Brain microvascular endothelial cell (primary cell): Measurements from ENCODE around the gene ADAMTSL1.

ENCODE experiments used
- DNase-seq: peaks from one replicate; pipeline ENCODE4 v3.0.0-alpha.2; 2020
- H3K27ac ChIP-seq: fragments of 250-450 bp; sonication (Bioruptor Pico); 2 replicates; pipeline ENCODE4 v1.5.1; 2020; ENCODE audit warnings: mild to moderate bottlenecking, moderate library complexity
- H3K27me3 ChIP-seq: fragments of 250-450 bp; sonication (Bioruptor Pico); replicated peaks from 2 replicates; pipeline ENCODE4 v1.5.1; 2020; ENCODE audit warnings: mild to moderate bottlenecking
- H3K36me3 ChIP-seq: fragments of 250-450 bp; sonication (Bioruptor Pico); replicated peaks from 2 replicates; pipeline ENCODE4 v1.5.1; 2020; ENCODE audit warnings: mild to moderate bottlenecking
- H3K4me3 ChIP-seq: 2 replicates; pipeline ENCODE4 v1.5.1; 2011; ENCODE audit warnings: low read depth, mild to moderate bottlenecking, control low read depth, low read length, moderate library complexity
- in situ Hi-C: cut with HindIII; loops from 2 replicates; pipeline ENCODE4 v1.10.0; 2017; ENCODE audit warnings: low sequenced_read_pairs, low pct_ligation_motif_present
- TF ChIP-seq, protein P1 (sequence below): IDR thresholded peaks from 2 replicates; pipeline ENCODE4 v1.5.1; 2011; ENCODE audit warnings: low read depth, mild to moderate bottlenecking, moderate library complexity, low read length, control low read depth, inconsistent platforms; ENCODE audit errors: missing control alignments

ADAMTSL1 gene

DNA sequence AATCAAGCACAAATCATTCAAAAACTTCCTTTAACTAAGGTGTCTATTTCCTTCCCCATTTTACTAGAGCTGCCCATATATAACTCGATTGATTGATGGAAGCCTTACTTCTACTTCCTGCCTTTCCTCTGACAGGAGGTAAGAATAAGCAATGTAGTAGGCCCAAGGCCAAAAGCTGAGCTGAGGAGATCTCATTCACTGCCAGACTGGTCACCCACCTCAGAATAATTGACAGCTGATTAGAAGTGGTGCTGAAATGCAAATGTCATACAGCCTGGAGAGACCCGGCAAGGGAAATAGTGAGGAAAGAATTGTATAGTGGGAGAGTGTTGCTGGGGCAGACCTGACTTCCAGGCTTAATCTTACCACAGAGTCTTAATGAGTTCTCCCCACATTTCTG, 319.2 kb downstream of the ADAMTSL1 start:
- Histone ChIP-seq H3K4me3 (no peak overlapping the region), H3K27ac (no peak overlapping the region), H3K27me3 (no peaks in the 10 kb centered on the region), H3K36me3 (peaks cover 5% of the 10 kb centered on the region)
- in situ Hi-C loops: no loop called here
- DNase-seq: no peak
- TF ChIP-seq, protein P1, sequence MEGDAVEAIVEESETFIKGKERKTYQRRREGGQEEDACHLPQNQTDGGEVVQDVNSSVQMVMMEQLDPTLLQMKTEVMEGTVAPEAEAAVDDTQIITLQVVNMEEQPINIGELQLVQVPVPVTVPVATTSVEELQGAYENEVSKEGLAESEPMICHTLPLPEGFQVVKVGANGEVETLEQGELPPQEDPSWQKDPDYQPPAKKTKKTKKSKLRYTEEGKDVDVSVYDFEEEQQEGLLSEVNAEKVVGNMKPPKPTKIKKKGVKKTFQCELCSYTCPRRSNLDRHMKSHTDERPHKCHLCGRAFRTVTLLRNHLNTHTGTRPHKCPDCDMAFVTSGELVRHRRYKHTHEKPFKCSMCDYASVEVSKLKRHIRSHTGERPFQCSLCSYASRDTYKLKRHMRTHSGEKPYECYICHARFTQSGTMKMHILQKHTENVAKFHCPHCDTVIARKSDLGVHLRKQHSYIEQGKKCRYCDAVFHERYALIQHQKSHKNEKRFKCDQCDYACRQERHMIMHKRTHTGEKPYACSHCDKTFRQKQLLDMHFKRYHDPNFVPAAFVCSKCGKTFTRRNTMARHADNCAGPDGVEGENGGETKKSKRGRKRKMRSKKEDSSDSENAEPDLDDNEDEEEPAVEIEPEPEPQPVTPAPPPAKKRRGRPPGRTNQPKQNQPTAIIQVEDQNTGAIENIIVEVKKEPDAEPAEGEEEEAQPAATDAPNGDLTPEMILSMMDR: no peak

DNA sequence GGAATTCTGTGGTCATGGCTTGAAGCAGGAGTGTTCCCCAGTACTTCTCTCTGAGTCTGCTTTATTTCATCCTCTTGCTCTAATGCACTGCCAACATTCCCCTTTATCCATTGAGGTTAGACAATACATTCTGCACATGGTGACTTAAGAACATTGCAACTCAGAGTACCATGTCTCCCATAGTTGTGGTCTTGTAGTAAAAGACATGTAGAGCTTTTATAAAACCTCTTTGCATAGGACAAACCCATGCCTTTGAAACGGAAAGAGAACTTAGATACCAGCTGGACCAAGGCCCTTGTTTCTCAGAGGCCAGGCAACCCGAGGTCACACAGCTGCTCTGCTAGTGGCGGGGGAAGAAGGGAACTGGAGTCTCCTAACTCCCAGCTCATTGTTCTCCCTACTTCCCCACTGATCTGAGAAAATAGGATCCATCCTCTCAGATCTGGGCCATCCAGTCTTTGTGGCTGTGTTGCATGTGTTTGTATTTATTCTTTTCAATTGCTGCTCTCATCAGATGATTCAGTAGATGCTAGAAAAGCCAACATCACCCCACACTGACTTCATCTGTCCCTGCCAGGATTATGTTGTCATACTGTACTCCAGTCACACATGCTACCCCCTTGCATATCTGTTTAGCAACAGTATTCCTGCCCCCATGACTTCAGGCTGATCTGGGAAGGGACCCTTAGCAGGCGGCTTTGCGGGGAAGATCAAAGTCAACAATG, 322.2 kb downstream of the ADAMTSL1 start:
- TF ChIP-seq, protein P1: no peak
- DNase-seq: peak; percentile 40
- no peak overlapping the region for H3K4me3 ChIP-seq
- in situ Hi-C loops: no loop called here
- no peaks in the 10 kb centered on the region for H3K27me3 ChIP-seq
- peak overlapping the region; percentile 9 for H3K27ac ChIP-seq
- peaks cover 5% of the 10 kb centered on the region for H3K36me3 ChIP-seq

DNA sequence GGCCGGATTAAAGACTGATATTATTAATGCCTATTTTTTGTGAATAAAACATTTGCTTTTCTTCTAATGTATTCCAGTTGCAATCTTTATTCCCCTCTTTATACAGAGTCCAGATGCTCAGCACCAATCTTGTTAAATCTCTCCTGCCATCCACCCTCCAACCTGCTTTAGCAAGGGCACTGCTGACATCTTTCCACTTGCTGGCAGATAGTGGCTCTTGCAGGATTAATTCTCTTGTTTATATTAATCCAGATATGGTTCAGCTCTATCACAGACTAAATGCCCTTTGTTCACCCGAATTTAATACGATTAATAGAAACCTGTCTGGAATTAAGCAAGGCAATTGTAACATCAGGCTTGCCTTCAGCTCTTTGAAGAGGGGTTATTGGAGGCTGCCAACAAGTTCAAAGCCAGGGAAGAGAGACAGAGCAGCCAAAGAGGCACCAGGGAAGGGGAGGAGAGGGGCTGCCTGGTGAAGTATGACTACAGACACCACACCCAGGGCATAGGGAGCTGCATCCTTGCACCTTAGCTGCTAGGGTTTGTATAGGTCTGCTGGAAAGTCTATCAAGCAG, 322.8 kb downstream of the ADAMTSL1 start:
- no peak overlapping the region for H3K4me3 ChIP-seq
- H3K27me3 ChIP-seq: no peaks in the 10 kb centered on the region
- peaks cover 5% of the 10 kb centered on the region for H3K36me3 ChIP-seq
- TF ChIP-seq, protein P1: no peak
- in situ Hi-C loops: no loop called here
- DNase-seq: no peak
- H3K27ac ChIP-seq: peak overlapping the region; percentile 9

DNA sequence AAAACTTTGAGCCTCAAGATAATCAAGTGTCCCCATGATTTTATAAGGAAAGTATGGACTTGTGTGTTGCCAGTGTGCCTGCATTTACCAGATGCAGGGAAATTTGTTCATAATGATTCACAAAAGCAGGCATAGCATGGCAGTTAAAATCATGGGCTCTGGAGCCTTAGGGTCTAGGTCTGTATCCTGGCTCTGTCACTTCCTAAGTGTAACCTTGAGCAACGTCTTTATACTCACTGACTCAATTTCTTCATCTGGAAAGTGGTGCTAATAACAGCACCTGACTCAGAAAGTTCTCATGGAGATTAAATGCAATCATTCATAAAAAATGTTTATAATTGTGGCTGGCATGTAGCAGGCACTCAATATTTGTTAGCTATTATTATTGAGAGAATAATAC, 324.2 kb downstream of the ADAMTSL1 start:
- no peaks in the 10 kb centered on the region for H3K27me3 ChIP-seq
- no peak for DNase-seq
- peaks cover 5% of the 10 kb centered on the region for H3K36me3 ChIP-seq
- no peak overlapping the region for H3K27ac ChIP-seq
- TF ChIP-seq, protein P1: no peak
- in situ Hi-C loops: no loop called here
- no peak overlapping the region for H3K4me3 ChIP-seq

DNA sequence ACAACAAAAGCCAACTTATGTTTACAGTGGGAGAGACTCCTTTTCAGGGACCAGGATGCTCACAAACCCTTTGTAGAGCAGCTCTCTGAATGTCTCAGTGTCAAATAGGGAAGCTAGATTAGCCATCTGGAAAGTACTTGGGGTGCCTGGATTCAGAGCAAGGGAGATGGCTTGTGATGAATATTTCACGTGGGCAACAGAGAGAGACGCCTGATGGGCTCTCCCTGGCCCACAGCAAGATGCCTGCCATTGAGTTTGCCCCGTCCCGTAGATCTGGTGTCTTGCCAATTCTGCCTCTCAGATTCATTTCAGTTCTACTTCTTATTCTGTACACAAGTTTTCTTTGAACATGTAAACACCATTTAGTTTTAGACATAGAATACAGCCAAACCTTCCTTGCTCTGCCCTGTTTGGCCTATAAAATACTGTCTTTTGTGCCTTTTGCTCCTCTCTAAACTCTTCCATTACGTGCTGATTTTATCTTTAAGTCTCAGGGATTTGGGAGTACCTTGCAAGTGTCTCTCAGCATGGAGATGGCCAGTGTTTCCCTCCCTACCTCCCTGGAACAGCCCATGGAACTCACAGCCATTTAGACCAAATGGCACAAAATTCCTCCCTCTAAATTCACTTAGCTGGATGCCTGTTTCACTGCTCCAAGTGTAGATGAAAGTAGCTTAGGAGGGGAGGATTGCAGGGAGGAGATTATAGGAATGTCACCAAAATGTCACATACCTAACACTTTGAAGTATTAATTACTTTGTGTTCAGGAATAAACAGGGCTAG, 324.7 kb downstream of the ADAMTSL1 start:
- Histone ChIP-seq H3K36me3 (peaks cover 5% of the 10 kb centered on the region), H3K4me3 (no peak overlapping the region), H3K27me3 (no peaks in the 10 kb centered on the region), H3K27ac (no peak overlapping the region)
- TF ChIP-seq, protein P1: no peak
- in situ Hi-C loops: no loop called here
- no peak for DNase-seq
